A673 (cell line): ENCODE results near the gene C1orf198. TPM values are rescaled to one million over a fixed set of nuclear protein-coding genes. Genes with fewer than 3 reads are reported as not detected.

Experiments
- BruUV-seq: library from RNA; stranded (reverse); fragments of 400-500 nt; replicated peaks from 2 replicates; lab custom pipeline; 2021; lab: Mats Ljungman, UMichigan
- CTCF ChIA-PET: fragments of 300-600 bp; sonication (Branson Sonifier 250); formaldehyde crosslinking; loops from one replicate; lab custom pipeline; 2022; ENCODE audit warnings: antibody characterized with exemption; lab: Charles Lee
- POLR2A ChIA-PET: fragments of 300-600 bp; sonication (Branson Sonifier 250); formaldehyde crosslinking; loops from one replicate; lab custom pipeline; 2022; ENCODE audit warnings: antibody characterized with exemption; ENCODE audit not compliant: low non-redundant PET; lab: Charles Lee
- DNase-seq: peaks from one replicate; pipeline ENCODE4 v3.0.0-alpha.2; 2015; ENCODE audit warnings: low spot score
- H3K27ac ChIP-seq: fragments of 200-600 bp; sonication (generic); 2 replicates; pipeline ENCODE4 v1.5.1; 2016; ENCODE audit warnings: mixed run types, low read depth, mild to moderate bottlenecking, mixed read lengths, antibody characterized with exemption, low read length; ENCODE audit not compliant: poor library complexity, severe bottlenecking
- H3K27me3 ChIP-seq: fragments of 200-600 bp; sonication (generic); replicated peaks from 2 replicates; pipeline ENCODE4 v1.6.1; 2017; ENCODE audit warnings: mixed run types, low read depth, mild to moderate bottlenecking, mixed read lengths, antibody characterized with exemption, low read length; ENCODE audit not compliant: insufficient read depth, poor library complexity
- H3K36me3 ChIP-seq: fragments of 200-600 bp; sonication (generic); 2 replicates; pipeline ENCODE4 v1.6.1; 2016; ENCODE audit warnings: mixed run types, mild to moderate bottlenecking, mixed read lengths, antibody characterized with exemption, low read length; ENCODE audit not compliant: insufficient read depth, poor library complexity, severe bottlenecking
- H3K4me1 ChIP-seq: fragments of 200-600 bp; sonication (generic); 2 replicates; pipeline ENCODE4 v1.6.1; 2017; ENCODE audit warnings: mixed run types, mild to moderate bottlenecking, mixed read lengths, antibody characterized with exemption, low read length; ENCODE audit not compliant: insufficient read depth, poor library complexity, severe bottlenecking
- H3K4me3 ChIP-seq: fragments of 200-600 bp; sonication (generic); 2 replicates; pipeline ENCODE4 v1.5.1; 2016; ENCODE audit warnings: low read depth, mixed run types, mild to moderate bottlenecking, mixed read lengths, low read length; ENCODE audit not compliant: poor library complexity, severe bottlenecking
- H3K9me3 ChIP-seq: fragments of 200-600 bp; sonication (generic); 2 replicates; pipeline ENCODE4 v1.6.1; 2016; ENCODE audit warnings: mixed run types, low read depth, mild to moderate bottlenecking, mixed read lengths, antibody characterized with exemption, low read length; ENCODE audit not compliant: poor library complexity, severe bottlenecking
- CTCF ChIP-seq: fragments of 300-800, 200-600 bp; sonication (generic); conservative IDR thresholded peaks from 2 replicates; pipeline ENCODE4 v1.5.1; 2017; ENCODE audit warnings: low read depth, mild to moderate bottlenecking, antibody characterized with exemption, low read length, moderate library complexity, mixed read lengths
- EZH2 ChIP-seq: fragments of 200-600 bp; sonication (generic); IDR thresholded peaks from 2 replicates; pipeline ENCODE4 v1.6.1; 2017; ENCODE audit warnings: borderline replicate concordance, low read depth, mild to moderate bottlenecking, mixed read lengths, antibody characterized with exemption, low read length; ENCODE audit not compliant: poor library complexity, severe bottlenecking
- intact Hi-C: fragments of 100-400 bp; cut with micrococcal nuclease; formaldehyde crosslinking; loops from one replicate; pipeline ENCODE4 v1.10.0; 2022; ENCODE audit not compliant: unreplicated experiment
- total RNA-seq: library from RNA; stranded (reverse); gene quantifications from 2 replicates; pipeline ENCODE4 v1.2.3, GENCODE V29; 2021

The C1orf198 gene
- total RNA-seq, 1 experiment from 2014 or later: 42.4 TPM

DNA sequence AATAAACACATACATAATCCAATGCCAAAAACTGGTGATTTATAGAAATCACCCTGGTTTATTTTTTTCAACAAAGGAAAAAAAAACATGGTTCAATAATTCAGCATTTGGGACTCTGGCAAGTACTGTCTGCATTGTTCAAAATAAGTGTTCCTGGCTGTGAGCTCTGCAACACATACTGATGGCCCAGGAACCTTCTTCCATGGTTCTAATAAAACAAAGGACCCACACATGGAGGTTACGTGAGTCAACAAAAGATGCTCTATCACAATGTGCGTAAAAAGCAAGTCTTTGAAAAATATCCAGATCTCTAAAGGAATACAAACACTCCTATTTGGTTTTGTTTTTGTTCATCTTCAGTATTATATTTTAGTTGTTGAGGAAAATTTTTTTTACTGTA lies 37.9 kb upstream of the C1orf198 start:
- BruUV-seq: no TSS peak
- DNase-seq: no peak
- ChIA-PET POLR2A (no interaction called here), CTCF (no interaction called here)
- Histone ChIP-seq H3K9me3 (no peaks in the 10 kb centered on the region), H3K27me3 (no peaks in the 10 kb centered on the region), H3K4me3 (no peak overlapping the region), H3K27ac (no peak overlapping the region), H3K36me3 (peaks cover 5% of the 10 kb centered on the region), H3K4me1 (no peaks in the 10 kb centered on the region)
- intact Hi-C loops: no loop called here
- no peak for TF ChIP-seq EZH2
- TF ChIP-seq CTCF: no peak

DNA sequence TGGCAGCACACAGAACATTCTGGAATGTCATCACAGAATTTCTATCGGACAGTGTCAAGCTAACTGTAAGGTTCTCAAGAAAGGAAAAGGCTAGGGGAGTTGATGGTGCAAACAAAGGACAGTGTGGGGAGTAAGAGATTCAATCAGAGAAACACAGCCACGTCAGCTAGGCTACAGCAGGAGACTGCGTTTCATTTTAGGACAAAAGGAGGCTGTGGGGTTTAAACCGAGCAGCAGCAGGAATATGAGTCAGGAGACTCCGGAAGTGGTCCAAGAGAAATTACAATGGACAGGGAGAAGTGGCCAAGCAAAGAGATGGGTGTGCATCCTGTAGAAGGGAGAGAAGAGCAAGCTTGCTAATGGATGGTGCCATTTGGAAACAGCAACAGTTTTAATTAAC lies 37.4 kb upstream of the C1orf198 start:
- peak overlapping the region; percentile 29 for H3K27ac ChIP-seq

DNA sequence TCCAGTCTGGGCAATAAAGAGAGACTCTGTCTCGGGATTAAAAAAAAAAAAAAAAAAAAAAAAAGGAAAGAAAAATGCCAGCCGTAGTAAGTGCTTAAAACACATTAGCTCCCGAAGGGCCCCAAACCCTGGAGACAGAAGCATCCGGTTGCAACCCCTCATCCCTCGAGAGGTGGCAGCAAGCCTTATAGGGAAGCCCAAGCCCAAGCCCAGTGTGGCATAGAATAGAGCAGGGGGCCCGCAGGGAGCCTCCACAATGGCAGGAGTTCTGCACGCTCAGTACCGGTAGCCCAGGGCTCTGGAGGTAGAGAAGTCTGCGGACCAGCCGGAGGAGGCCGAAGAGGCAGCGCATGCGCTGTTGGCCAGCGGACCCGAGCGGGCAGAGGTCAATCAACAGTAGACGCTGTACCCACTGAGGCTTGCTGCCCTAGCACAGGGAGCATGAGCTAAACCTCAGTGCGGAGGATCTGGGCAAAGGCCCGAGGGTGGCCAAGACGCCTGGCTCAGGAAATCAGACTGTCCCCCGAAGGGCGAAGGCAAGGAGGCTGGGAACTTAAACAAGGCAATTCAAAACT lies 34.1 kb upstream of the C1orf198 start:
- no peak for DNase-seq
- CTCF ChIA-PET: no interaction called here
- POLR2A ChIA-PET: no interaction called here
- Histone ChIP-seq H3K4me3 (no peak overlapping the region), H3K36me3 (peaks cover 5% of the 10 kb centered on the region), H3K27me3 (no peaks in the 10 kb centered on the region), H3K4me1 (no peaks in the 10 kb centered on the region), H3K9me3 (no peaks in the 10 kb centered on the region), H3K27ac (no peak overlapping the region)
- no peak for TF ChIP-seq CTCF
- no peak for TF ChIP-seq EZH2
- intact Hi-C loops: no loop called here
- BruUV-seq: no TSS peak

More for the DNA sequence above, 37.4 kb upstream of the C1orf198 start:
- Histone ChIP-seq H3K4me3 (no peak overlapping the region), H3K4me1 (no peaks in the 10 kb centered on the region), H3K9me3 (no peaks in the 10 kb centered on the region), H3K27me3 (no peaks in the 10 kb centered on the region), H3K36me3 (peaks cover 5% of the 10 kb centered on the region)
- intact Hi-C loops: no loop called here
- DNase-seq: no peak
- CTCF ChIA-PET: no interaction called here
- POLR2A ChIA-PET: no interaction called here
- TF ChIP-seq EZH2 (no peak), CTCF (no peak)
- no TSS peak for BruUV-seq
